SJSA1 (cell line): ENCODE measurements around the gene NR5A2. TPM values are rescaled to one million over a fixed set of nuclear protein-coding genes. Genes with fewer than 3 reads are reported as not detected.

Experiments
- DNase-seq, 2 experiments: peaks; one replicate each; pipeline ENCODE4 v3.0.0-alpha.2; 2015 to 2020; ENCODE audit warnings: low spot score in 2 of 2, low read depth in 1 of 2
- H3K27ac ChIP-seq: fragments of 250-450 bp; sonication (Bioruptor Pico); 2 replicates; pipeline ENCODE4 v1.5.1; 2020; ENCODE audit warnings: mild to moderate bottlenecking, moderate library complexity
- H3K27me3 ChIP-seq: fragments of 250-450 bp; sonication (Bioruptor Pico); replicated peaks from 2 replicates; pipeline ENCODE4 v1.5.1; 2020; ENCODE audit warnings: mild to moderate bottlenecking, moderate library complexity
- H3K36me3 ChIP-seq: fragments of 250-450 bp; sonication (Bioruptor Pico); 2 replicates; pipeline ENCODE4 v1.5.1; 2020; ENCODE audit warnings: mild to moderate bottlenecking
- H3K4me1 ChIP-seq: fragments of 250-450 bp; sonication (Bioruptor Pico); replicated peaks from 2 replicates; pipeline ENCODE4 v1.6.1; 2021; ENCODE audit warnings: mild to moderate bottlenecking
- H3K4me3 ChIP-seq: fragments of 250-450 bp; sonication (Bioruptor Pico); 2 replicates; pipeline ENCODE4 v1.5.1; 2020; ENCODE audit warnings: mild to moderate bottlenecking
- H3K9me3 ChIP-seq: fragments of 250-450 bp; sonication (Bioruptor Pico); replicated peaks from 2 replicates; pipeline ENCODE4 v1.5.1; 2020; ENCODE audit warnings: mild to moderate bottlenecking
- total RNA-seq: library from RNA; depleted of rRNA; stranded (reverse); fragments of >200 nt; shearing (Covaris generic); gene quantifications from 2 replicates; pipeline ENCODE4 v1.2.3, GENCODE V29; 2014

Gene NR5A2
- total RNA-seq, 1 experiment from 2014 or later, result 0.03 TPM

DNA sequence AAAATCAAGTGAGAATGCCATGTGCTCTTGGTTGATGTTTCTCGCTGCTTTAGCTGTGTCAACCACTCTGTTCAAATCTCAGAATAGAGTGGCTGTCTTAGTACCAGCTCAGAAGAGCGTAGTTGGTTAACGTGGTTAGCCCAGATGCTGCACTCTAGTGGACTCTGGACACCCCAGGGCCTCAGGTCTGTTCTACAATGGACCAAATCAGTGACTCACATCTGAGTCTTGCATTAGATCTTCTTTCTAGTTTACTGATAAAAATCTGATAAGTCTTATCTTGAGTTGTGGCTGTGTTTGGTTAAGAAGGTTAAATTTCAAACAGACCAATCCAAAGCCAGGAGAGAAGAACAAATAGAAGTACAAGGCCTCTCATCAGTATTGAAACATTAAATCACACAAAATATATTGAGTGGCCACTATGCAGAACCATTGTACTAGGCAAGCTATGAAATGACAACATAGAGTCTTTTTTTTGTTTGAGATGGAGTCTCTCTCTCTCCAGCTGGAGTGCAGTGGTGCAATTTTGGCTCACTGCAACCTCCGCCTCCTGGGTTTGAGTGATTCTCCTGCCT is 104.1 kb downstream of the NR5A2 start:
- Histone ChIP-seq H3K9me3 (no peaks in the 10 kb centered on the region), H3K27ac (no peak overlapping the region), H3K27me3 (no peaks in the 10 kb centered on the region), H3K4me1 (no peaks in the 10 kb centered on the region), H3K4me3 (no peak overlapping the region), H3K36me3 (no peaks in the 10 kb centered on the region)
- DNase-seq, result no peak

DNA sequence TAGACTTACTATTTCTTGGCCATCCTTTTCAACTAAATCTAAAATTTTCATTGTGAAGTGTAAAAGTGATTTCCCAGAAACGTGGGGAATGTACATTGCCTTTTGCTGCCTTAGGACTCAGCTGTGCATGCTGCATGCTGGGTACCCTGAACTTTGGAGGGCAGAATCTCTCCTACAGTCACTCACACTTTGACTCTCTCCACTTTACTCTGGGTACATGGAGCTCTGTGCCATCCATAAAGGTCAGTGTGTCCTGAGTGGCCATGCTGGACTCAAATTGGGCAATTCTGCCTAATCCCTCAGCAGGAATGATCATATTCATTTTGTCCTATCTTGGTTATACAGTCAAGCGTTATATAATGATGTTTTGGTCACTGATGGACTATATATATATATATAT is 105.6 kb downstream of the NR5A2 start:
- no peak for DNase-seq
- no peak overlapping the region for H3K27ac ChIP-seq
- no peaks in the 10 kb centered on the region for H3K27me3 ChIP-seq
- no peaks in the 10 kb centered on the region for H3K9me3 ChIP-seq
- no peaks in the 10 kb centered on the region for H3K4me1 ChIP-seq
- no peak overlapping the region for H3K4me3 ChIP-seq
- no peaks in the 10 kb centered on the region for H3K36me3 ChIP-seq

DNA sequence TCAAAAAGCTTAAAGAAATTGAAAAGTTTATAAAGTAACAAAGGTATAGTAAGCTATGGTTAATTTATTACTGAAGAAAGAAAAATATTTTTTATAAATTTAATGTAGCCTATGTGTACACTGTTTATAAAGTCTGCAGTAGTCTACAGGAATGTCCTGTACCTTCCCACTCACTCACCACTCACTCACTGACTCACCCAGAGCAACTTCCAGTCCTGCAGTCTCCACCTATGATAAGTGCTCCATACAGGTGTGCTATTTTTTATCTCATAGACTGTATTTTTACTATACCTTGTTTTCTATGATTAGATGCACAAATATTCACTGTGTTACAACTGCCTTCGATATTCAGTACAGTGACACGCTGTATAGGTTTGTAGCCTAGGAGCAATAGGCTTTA is 106.6 kb downstream of the NR5A2 start:
- Histone ChIP-seq H3K9me3 (no peaks in the 10 kb centered on the region), H3K27ac (no peak overlapping the region), H3K4me1 (no peaks in the 10 kb centered on the region), H3K27me3 (no peaks in the 10 kb centered on the region), H3K4me3 (no peak overlapping the region), H3K36me3 (no peaks in the 10 kb centered on the region)
- no peak for DNase-seq

DNA sequence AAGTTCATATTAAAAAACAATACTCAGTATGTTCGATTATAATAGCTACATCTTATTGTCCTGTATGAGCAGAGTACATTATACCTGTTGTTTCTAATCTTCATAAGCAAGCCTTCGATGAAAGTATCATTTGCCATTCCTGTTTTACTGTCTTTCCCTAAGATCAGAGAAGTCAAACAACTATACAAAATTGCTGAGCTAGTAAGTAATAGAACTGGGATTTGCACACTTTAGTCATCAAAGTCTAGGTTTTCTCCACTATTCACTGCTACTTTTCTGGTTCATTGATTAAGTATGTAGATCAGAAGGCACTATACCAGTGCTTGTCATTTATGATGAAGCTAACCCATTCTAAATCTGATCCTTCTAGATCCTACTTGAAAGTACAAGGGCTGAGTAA is 108.9 kb downstream of the NR5A2 start:
- no peak overlapping the region for H3K4me3 ChIP-seq
- H3K27ac ChIP-seq, result no peak overlapping the region
- no peak for DNase-seq
- no peaks in the 10 kb centered on the region for H3K9me3 ChIP-seq
- no peaks in the 10 kb centered on the region for H3K36me3 ChIP-seq
- H3K27me3 ChIP-seq, result no peaks in the 10 kb centered on the region
- H3K4me1 ChIP-seq, result no peaks in the 10 kb centered on the region

DNA sequence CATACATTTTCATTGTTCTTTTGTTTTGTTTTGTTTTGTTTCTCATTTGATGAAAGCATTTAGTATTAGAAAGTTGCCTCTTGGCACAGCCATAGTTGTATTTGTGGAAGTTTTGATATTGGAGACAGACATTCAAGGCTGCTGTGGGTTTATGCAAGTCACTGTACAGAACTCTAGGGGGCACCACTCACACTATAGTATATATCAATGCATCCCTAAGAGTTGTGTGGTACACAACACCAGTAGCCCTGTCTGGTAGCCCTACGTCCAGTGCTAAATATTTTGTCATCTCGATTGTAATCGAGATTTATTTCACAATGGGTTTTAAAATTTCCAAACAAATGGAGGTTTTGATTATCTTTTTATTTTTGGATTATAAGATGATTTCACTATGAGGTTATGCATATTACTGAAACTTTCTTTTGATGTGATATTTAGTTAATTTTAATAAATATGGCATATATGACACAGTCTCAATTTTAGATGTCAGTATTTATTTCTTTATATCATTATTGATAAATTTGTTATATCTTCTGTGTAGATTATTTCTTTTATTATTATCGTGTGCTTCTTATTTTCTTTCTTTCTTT is 112.2 kb downstream of the NR5A2 start:
- Histone ChIP-seq H3K4me3 (no peak overlapping the region), H3K36me3 (no peaks in the 10 kb centered on the region), H3K27me3 (no peaks in the 10 kb centered on the region), H3K27ac (no peak overlapping the region), H3K9me3 (no peaks in the 10 kb centered on the region), H3K4me1 (no peaks in the 10 kb centered on the region)
- peak in 1 of 2 experiments; percentile 38 for DNase-seq

DNA sequence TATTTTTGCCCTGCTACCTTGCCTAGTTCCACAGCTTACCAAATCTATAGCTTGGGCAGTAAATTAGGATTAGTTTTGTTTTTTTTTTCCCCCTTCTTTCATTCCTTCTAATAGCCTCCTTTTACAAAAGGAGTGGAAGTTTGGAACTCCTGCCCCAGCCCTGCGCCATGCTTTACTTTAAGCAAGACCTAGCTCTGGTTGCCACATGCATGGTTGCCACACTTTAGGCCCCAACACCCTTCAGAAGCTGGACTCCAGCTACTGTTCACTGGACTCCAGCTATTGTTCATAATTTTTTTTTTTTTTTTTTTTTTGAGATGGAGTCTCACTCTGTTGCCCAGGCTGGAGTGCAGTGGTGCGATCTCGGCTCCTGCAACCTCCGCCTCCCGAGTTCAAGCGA is 115.8 kb downstream of the NR5A2 start:
- Histone ChIP-seq H3K4me1 (no peaks in the 10 kb centered on the region), H3K27ac (no peak overlapping the region), H3K4me3 (no peak overlapping the region), H3K9me3 (no peaks in the 10 kb centered on the region), H3K36me3 (no peaks in the 10 kb centered on the region), H3K27me3 (no peaks in the 10 kb centered on the region)
- no peak for DNase-seq

DNA sequence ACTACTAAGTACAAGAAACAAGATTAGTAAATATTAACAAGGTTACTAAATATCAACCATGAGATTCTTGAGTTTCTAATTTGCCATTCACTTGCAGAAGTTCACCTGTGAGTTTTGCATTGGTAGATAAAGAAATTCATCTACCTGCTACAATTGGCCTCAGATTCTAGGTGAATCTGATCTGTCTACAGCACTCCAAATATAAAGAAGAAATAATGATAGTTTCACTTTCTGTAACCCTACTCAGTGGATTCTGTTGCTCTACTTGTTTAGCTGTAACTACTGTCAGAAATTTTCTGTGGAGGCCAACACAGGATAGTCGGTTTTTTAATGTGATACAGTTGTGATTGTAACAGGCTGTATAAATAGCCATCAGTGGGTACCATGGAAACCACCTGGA is 118.6 kb downstream of the NR5A2 start:
- no peak overlapping the region for H3K4me3 ChIP-seq
- DNase-seq, result no peak

DNA sequence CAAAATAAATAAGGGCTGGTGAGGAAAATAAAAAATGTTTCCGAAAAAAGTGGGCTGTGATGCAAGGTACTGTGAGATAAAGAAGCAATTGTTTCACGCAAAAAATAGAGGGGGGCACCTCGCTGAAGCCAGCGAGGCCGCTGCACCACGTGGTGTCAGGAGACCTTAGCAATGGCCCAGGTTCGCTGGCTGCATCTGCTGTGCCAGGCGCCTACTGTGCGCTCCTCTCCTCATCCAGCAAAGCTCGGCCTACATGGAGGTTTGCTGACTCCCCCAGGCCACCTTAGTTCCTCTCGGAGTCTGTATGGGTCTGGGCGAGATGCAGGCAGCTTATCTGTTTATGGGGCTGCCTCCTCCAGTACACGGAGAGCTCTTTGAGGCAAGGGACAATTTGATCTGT is 119.6 kb downstream of the NR5A2 start:
- no peaks in the 10 kb centered on the region for H3K27me3 ChIP-seq
- H3K27ac ChIP-seq, result no peak overlapping the region
- H3K36me3 ChIP-seq, result no peaks in the 10 kb centered on the region
- peaks cover 13% of the 10 kb centered on the region for H3K4me1 ChIP-seq
- no peaks in the 10 kb centered on the region for H3K9me3 ChIP-seq
- DNase-seq, result no peak
- H3K4me3 ChIP-seq, result no peak overlapping the region

More for the DNA sequence above, 118.6 kb downstream of the NR5A2 start:
- Histone ChIP-seq H3K9me3 (no peaks in the 10 kb centered on the region), H3K27me3 (no peaks in the 10 kb centered on the region), H3K4me1 (peaks cover 11% of the 10 kb centered on the region), H3K27ac (no peak overlapping the region), H3K36me3 (no peaks in the 10 kb centered on the region)

DNA sequence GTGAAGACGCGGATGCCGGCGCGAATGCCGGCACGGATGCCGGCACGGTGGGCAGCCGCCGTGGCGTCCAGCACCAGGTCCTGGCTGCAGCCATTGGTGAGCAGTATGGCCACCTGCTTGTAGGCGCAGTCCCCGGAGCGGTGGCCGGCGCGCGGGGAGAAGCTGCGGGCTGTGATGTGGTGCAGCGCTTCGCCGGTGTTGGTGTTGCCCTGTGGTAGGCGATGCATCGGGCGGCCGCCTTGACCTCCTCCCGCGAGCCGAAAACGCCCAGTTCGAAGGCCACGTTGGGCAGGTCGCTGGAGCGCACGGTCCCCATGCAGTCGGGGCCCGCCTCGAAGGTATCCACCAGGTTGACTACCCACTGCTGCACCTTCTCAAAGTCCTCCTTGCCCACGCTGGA is 120.2 kb downstream of the NR5A2 start:
- H3K27me3 ChIP-seq, result no peaks in the 10 kb centered on the region
- H3K4me1 ChIP-seq, result peaks cover 13% of the 10 kb centered on the region
- no peak overlapping the region for H3K27ac ChIP-seq
- no peak overlapping the region for H3K4me3 ChIP-seq
- no peaks in the 10 kb centered on the region for H3K9me3 ChIP-seq
- no peaks in the 10 kb centered on the region for H3K36me3 ChIP-seq
- no peak for DNase-seq

DNA sequence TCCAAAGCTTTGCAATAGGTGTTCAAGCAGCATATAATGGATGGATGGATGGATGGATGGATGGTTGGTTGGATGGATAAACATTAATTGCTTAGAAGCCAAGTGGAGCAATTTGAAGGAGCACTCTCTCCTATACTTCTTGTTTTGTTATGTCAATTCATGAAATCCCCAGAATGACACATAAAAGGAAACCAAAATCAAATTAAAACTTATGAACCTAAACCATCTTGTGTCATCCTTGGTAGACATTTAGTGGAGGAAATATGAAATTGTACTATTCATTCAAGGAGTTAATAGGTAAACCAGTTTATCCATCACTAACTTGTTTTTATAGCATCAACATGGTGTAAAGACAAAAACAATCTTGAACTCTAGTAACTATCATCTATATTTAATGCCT is 122.5 kb downstream of the NR5A2 start:
- Histone ChIP-seq H3K4me3 (no peak overlapping the region), H3K9me3 (no peaks in the 10 kb centered on the region), H3K4me1 (peaks cover 17% of the 10 kb centered on the region), H3K36me3 (no peaks in the 10 kb centered on the region), H3K27ac (no peak overlapping the region), H3K27me3 (no peaks in the 10 kb centered on the region)
- no peak for DNase-seq

DNA sequence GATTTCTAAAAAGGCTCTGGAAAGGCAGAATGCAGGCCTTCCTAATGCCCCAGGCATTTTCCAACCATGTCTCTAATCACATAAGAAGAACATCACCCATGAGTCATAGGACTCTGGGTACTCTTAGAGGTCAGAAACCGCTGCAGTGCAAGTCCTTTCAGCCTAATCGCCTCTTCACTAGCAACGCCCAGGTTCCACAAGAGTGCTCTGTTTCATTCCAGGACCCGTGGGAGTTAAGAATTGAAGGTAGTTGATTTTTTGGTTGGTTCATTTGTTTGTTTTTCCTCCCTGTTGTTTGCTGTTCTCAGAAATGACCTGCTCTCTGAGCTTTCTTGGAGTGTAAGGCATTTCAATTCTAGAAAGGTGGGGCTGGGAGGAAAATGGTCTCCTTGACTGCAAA is 123.2 kb downstream of the NR5A2 start:
- H3K27me3 ChIP-seq, result no peaks in the 10 kb centered on the region
- no peaks in the 10 kb centered on the region for H3K36me3 ChIP-seq
- DNase-seq, result peak; percentile 63 to 64
- no peak overlapping the region for H3K27ac ChIP-seq
- peaks cover 17% of the 10 kb centered on the region for H3K4me1 ChIP-seq
- no peaks in the 10 kb centered on the region for H3K9me3 ChIP-seq
- H3K4me3 ChIP-seq, result no peak overlapping the region

DNA sequence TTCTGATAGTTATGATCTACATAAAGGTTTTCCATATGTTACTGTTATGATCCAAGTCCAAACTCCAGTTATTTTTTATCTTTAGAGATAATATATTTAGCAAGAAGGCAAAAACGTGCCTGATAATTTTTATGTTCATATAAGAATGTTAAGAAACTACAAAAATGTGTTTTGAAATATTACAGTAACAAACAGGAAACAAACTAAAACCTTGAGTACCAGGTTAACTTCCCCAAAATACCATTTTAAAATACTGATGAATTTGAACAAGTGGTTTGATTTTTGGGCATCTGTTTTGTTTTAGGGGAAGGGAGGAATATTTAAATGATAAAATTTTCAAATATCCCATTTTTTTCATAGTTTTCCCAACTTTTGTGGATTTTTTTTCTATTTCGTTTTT is 124.8 kb downstream of the NR5A2 start:
- Histone ChIP-seq H3K27me3 (no peaks in the 10 kb centered on the region), H3K4me3 (no peak overlapping the region), H3K27ac (no peak overlapping the region), H3K4me1 (peaks cover 17% of the 10 kb centered on the region), H3K9me3 (no peaks in the 10 kb centered on the region), H3K36me3 (no peaks in the 10 kb centered on the region)
- no peak for DNase-seq

DNA sequence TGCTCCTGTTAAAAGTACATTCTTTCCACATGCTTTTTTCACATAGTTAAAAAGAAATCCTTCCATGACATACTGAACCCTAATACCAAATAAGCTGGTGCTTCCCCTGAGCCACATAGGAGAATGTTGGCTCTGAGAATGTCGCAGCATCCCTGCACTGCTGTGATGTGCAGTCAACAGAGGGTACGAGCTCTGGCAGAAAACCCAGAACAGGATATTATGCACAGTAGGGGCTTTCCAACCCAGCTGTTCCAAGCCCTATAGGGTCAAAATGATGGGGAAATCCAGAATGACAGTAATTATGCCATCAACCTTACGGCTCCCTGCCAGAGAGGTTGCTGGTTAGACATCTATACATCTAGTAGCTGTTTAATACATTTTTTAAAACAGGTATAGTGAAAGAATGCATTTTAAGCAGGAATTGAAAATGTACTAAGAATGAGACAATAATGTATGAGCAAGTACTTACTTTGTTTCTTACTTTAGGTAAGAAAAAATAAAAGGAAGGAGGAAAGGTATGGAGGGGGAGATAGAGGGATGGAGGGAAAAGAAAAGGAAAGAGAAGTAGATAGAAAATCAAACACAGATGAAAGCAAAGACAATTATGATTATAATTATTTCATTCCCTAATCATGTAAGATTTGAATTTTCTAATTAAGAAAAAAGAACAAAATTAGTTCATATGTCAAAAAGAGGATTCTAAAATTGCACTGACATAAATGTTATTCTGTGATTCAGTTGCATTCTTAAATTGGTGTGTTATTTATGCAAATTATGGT is 126.0 kb downstream of the NR5A2 start:
- no peaks in the 10 kb centered on the region for H3K27me3 ChIP-seq
- no peak overlapping the region for H3K27ac ChIP-seq
- H3K36me3 ChIP-seq, result no peaks in the 10 kb centered on the region
- peaks cover 17% of the 10 kb centered on the region for H3K4me1 ChIP-seq
- H3K9me3 ChIP-seq, result no peaks in the 10 kb centered on the region
- DNase-seq, result no peak
- no peak overlapping the region for H3K4me3 ChIP-seq

DNA sequence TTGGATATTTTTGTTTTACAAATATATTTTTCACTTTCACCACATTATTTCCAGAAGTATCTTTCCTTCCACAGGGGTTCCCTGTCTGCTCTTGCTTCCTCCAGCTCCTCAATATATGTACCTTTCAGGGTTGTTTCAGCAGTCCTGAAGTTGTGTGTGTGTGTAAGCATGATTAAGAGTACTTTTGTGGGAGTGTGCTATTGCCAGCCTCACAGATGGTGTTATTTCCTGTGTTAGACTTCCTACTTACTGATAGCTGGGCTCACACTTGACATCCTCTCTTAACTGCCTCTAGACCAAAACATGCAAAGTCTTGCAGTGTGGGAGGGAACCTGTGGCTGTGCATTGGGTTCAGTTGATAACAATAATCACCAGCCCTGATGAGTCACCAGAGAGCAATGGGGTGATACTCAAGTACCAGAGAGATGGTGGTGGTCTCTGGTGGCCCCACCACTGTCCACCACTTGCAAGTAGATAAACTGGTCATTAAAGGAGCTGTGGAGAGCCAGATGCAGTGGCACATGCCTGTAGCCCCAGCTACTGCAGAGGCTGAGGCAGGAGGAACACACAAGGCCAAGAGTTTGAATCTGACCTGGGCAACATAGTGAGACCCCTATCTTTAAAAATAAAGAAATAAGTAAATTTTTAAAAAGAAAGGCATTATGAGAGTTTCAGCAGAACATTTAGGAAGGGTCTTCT is 126.7 kb downstream of the NR5A2 start:
- Histone ChIP-seq H3K27me3 (no peaks in the 10 kb centered on the region), H3K4me3 (no peak overlapping the region), H3K36me3 (no peaks in the 10 kb centered on the region), H3K4me1 (peaks cover 17% of the 10 kb centered on the region), H3K27ac (no peak overlapping the region), H3K9me3 (no peaks in the 10 kb centered on the region)
- DNase-seq, result no peak
